GM12892 (cell line): Measurements from ENCODE around the gene PKIB.

Source experiments
- POLR2A ChIP-seq: IDR thresholded peaks from 2 replicates; pipeline ENCODE4 v1.6.1; 2011; ENCODE audit warnings: low read depth, low read length, control low read depth
- POLR2AphosphoS5 ChIP-seq: IDR thresholded peaks from 2 replicates; pipeline ENCODE4 v1.6.1; 2011; ENCODE audit warnings: low read depth, low read length, control low read depth
- TAF1 ChIP-seq: IDR thresholded peaks from 2 replicates; pipeline ENCODE4 v1.6.1; 2011; ENCODE audit warnings: low read depth, mild to moderate bottlenecking, control low read depth, low read length, borderline replicate concordance

DNA sequence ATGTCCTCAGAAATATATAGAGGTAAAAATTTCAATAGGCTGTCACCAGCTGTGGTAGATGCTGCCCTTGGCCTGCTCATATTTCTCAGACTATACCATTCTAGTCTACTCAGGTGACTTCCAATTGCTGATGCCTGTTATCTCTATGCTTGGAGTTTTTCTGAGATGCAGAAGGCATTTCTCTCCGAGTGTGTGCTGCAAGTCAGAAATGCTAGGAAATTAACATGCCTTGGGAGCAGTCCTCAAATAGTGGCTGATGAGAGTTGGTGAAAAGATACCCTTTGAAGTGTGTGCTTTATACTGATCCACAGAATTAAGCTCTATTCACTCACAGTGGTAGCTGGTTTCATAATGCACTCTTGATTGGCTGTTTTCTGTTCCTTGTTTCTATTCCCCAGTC, 43.2 kb upstream of the PKIB start:
- TF ChIP-seq POLR2AphosphoS5: no peak
- no peak for TF ChIP-seq POLR2A
- TF ChIP-seq TAF1: no peak
